Activated T-helper 2 cell treated with anti-CD3 and anti-CD28 coated beads, Interferon-gamma antibody, Interleukin-2, Interleukin-4, amounts not matched to agents 10 μg/mL and 5 μg/mL and 100 μg/mL, durations not matched to agents 14 hours and 24 hours and 36 hours (primary cell): Measurements from ENCODE around the gene ZCCHC24. TPM values are rescaled to one million over a fixed set of nuclear protein-coding genes. Genes with fewer than 3 reads are reported as not detected.

Experiments used
- DNase-seq: peaks from one replicate; pipeline ENCODE4 v3.0.0; 2021; ENCODE audit warnings: low spot score
- H3K27ac Mint-ChIP-seq: one replicate; pipeline ENCODE4 v1.8.0; 2021; ENCODE audit warnings: mixed read lengths
- H3K27me3 Mint-ChIP-seq: one replicate; pipeline ENCODE4 v1.8.0; 2021; ENCODE audit warnings: low read depth, mixed read lengths
- H3K36me3 Mint-ChIP-seq: one replicate; pipeline ENCODE4 v1.8.0; 2021; ENCODE audit warnings: low read depth, mixed read lengths
- H3K4me1 Mint-ChIP-seq: one replicate; pipeline ENCODE4 v1.8.0; 2021; ENCODE audit warnings: low read depth, mixed read lengths
- H3K4me3 Mint-ChIP-seq: one replicate; pipeline ENCODE4 v1.8.0; 2021; ENCODE audit warnings: low read depth, mild to moderate bottlenecking, moderate library complexity, mixed read lengths
- H3K9me3 Mint-ChIP-seq: one replicate; pipeline ENCODE4 v1.8.0; 2021; ENCODE audit warnings: mixed read lengths
- intact Hi-C: fragments of 100-400 bp; cut with micrococcal nuclease; formaldehyde crosslinking; loops from one replicate; pipeline ENCODE4 v1.15.1; 2023
- total RNA-seq: library from RNA; stranded (reverse); gene quantifications from 2 replicates; pipeline ENCODE4 v1.2.3, GENCODE V29; 2022

Gene ZCCHC24
- total RNA-seq, 1 donor from 2014 or later = 2.1 TPM

GRCh38 chr10:79398642-79399041 is 46.8 kb downstream of the ZCCHC24 start:
- Mint-ChIP-seq H3K27ac (no peak overlapping the region), H3K9me3 (no peaks in the 10 kb centered on the region), H3K4me1 (no peaks in the 10 kb centered on the region), H3K36me3 (no peaks in the 10 kb centered on the region), H3K27me3 (peaks cover 7% of the 10 kb centered on the region), H3K4me3 (no peak overlapping the region)
- no peak for DNase-seq
- intact Hi-C loops = no loop called here

DNA sequence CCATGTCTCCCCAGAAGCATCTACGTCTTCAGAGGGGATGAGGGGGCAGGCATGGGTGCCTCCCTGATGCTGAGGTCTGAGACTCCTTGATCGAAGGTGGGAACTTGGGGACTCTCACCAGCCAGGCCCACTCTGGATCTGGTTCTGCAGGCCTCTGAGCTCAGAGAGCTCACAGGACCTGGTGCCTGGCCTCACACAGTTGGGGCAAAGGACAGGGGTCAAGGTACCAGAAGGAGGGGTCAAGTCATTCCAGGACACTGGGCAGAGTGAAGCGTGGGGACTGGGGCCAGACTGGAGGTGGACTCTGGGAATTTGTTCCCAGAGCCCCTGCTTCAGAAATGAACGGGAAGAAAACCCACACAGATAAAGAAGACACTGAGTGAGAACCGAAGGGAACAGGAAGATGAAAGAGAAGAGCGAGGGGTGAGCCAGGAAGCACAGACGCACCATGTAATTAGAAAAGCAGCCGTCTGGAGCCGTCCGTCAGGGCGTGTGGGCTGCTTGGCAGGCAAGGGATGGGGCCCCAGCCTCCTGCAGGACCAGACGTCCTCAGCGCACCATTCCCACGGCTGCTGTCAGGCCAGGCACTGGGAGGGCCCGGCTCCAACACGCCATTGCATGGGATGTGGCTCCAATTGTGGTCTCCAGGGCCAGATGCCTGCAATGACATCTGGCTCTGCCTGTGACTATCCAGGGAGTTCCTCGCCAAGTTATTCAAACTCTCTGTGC is 47.7 kb downstream of the ZCCHC24 start:
- Mint-ChIP-seq H3K9me3 (no peaks in the 10 kb centered on the region), H3K4me3 (no peak overlapping the region), H3K36me3 (no peaks in the 10 kb centered on the region), H3K4me1 (no peaks in the 10 kb centered on the region), H3K27me3 (peaks cover 7% of the 10 kb centered on the region), H3K27ac (no peak overlapping the region)
- intact Hi-C loops = no loop called here
- no peak for DNase-seq

DNA sequence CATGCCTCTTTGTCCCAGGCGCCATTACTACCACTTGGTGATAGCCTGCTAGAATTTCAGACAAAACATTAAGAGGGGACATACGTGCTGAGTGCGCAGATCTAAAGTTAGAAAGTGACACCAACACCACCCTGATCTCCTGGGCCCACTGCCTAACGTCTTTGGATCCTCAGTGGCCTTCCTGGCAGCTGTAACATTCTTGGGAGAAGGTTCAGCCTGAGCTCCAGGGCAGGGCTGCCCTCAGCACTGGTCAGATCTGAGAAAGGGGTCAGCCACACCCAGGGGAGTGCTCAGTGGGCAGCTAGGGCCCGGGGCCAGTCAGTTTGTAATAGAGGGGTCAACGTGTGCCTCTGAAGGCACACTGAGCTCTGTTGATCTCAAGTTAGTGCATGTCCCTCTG is 48.4 kb downstream of the ZCCHC24 start:
- DNase-seq = no peak
- Mint-ChIP-seq H3K36me3 (no peaks in the 10 kb centered on the region), H3K27me3 (peaks cover 7% of the 10 kb centered on the region), H3K4me3 (no peak overlapping the region), H3K27ac (no peak overlapping the region), H3K4me1 (no peaks in the 10 kb centered on the region), H3K9me3 (no peaks in the 10 kb centered on the region)
- intact Hi-C loops = no loop called here

DNA sequence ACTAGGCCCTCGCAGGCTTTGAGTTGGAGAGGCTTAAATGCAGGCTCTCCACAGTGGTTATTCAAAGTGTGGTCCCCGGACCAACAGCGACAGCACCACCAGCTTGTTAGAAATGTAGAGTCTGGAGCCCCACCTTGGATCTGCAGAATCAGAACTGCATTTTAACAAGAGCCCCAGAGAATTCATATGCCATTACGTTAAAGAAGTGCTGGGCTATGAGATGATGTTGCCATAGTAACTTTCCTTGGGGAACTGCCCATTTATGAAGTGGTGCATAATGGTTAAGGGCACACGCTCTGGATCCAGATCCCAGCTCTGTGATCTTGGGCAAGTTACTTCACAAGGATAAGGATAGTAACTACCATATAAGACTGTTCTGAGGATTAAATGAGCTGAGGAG is 48.9 kb downstream of the ZCCHC24 start:
- Mint-ChIP-seq H3K27me3 (peaks cover 7% of the 10 kb centered on the region), H3K9me3 (no peaks in the 10 kb centered on the region), H3K4me3 (no peak overlapping the region), H3K4me1 (no peaks in the 10 kb centered on the region), H3K36me3 (no peaks in the 10 kb centered on the region), H3K27ac (no peak overlapping the region)
- intact Hi-C loops = no loop called here
- DNase-seq = no peak

- Mint-ChIP-seq H3K4me1 (no peaks in the 10 kb centered on the region), H3K27me3 (peaks cover 7% of the 10 kb centered on the region), H3K27ac (no peak overlapping the region), H3K9me3 (no peaks in the 10 kb centered on the region), H3K36me3 (no peaks in the 10 kb centered on the region), H3K4me3 (no peak overlapping the region)
- DNase-seq = no peak
- intact Hi-C loops = no loop called here
Observed at GRCh38 chr10:79394664-79395063, 50.8 kb downstream of the ZCCHC24 start.

GRCh38 chr10:79393924-79394610 is 51.4 kb downstream of the ZCCHC24 start:
- H3K4me3 Mint-ChIP-seq = no peak overlapping the region
- no peaks in the 10 kb centered on the region for H3K36me3 Mint-ChIP-seq
- peaks cover under 1% of the 10 kb centered on the region for H3K4me1 Mint-ChIP-seq
- H3K27ac Mint-ChIP-seq = no peak overlapping the region
- intact Hi-C loops = no loop called here
- H3K27me3 Mint-ChIP-seq = peaks cover 7% of the 10 kb centered on the region
- DNase-seq = no peak
- no peaks in the 10 kb centered on the region for H3K9me3 Mint-ChIP-seq

DNA sequence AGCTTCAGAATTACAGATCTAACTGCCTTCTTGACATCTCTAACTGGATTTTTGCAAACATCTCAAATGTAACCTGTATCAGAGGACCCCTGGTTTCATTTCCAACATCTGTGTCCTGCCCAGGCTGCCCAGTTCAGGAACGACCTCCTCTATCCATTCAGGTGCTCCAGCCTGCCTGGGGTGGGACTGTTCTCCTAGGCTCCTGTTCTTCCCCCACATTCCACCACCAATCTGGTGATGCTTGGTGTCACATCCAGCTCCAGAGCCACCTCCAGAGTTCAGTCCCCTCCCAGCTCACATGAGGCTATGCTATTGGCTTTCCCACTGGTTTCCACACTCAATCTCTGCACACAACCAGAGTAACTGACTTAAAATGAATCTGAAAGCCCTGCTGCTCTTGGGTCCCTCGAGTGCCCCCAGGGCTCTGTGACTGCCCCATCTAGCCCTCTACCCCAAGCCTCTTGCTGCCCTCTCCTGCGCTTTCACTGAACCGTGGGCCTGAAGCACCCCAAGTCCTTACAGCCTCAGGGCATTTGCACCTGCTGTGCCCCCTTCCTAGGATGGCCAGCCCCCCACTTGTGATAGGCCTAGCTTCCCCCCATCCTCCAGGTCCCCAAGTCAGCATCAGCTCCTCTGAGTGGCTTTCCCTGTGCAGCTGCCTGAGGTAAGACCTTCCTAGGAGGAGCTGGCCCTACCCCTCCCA is 52.1 kb downstream of the ZCCHC24 start:
- Mint-ChIP-seq H3K4me3 (no peak overlapping the region), H3K36me3 (no peaks in the 10 kb centered on the region), H3K27ac (no peak overlapping the region), H3K4me1 (peaks cover 3% of the 10 kb centered on the region), H3K9me3 (no peaks in the 10 kb centered on the region), H3K27me3 (peaks cover 7% of the 10 kb centered on the region)
- no peak for DNase-seq
- intact Hi-C loops = no loop called here

GRCh38 chr10:79392506-79393176 is 52.8 kb downstream of the ZCCHC24 start:
- peaks cover 3% of the 10 kb centered on the region for H3K4me1 Mint-ChIP-seq
- peaks cover 7% of the 10 kb centered on the region for H3K27me3 Mint-ChIP-seq
- H3K36me3 Mint-ChIP-seq = no peaks in the 10 kb centered on the region
- DNase-seq = no peak
- H3K27ac Mint-ChIP-seq = no peak overlapping the region
- intact Hi-C loops = no loop called here
- H3K4me3 Mint-ChIP-seq = no peak overlapping the region
- no peaks in the 10 kb centered on the region for H3K9me3 Mint-ChIP-seq

DNA sequence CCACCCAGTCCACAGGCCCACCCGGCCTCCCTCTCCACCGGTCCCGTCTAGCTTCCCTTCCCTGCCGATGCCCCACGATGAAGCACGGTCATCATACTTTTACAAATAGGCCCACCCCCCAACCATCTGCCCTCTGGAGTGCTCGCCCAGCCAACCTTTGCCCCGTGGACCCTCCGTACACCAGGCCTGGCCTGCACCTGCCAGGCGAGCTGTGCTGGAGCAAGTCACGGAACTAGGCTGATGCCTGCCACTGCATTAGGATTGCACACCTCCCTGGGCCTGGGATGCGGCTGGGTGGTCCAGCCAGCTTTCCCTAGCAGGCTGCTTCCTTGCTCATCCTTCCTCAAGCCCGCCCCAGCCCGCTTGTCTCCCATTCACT is 53.4 kb downstream of the ZCCHC24 start:
- no peak for DNase-seq
- intact Hi-C loops = no loop called here
- Mint-ChIP-seq H3K27me3 (peaks cover 7% of the 10 kb centered on the region), H3K9me3 (no peaks in the 10 kb centered on the region), H3K36me3 (no peaks in the 10 kb centered on the region), H3K27ac (no peak overlapping the region), H3K4me1 (peaks cover 3% of the 10 kb centered on the region), H3K4me3 (no peak overlapping the region)

- H3K9me3 Mint-ChIP-seq = no peaks in the 10 kb centered on the region
- H3K4me1 Mint-ChIP-seq = peaks cover 3% of the 10 kb centered on the region
- H3K36me3 Mint-ChIP-seq = no peaks in the 10 kb centered on the region
- no peak for DNase-seq
- H3K27me3 Mint-ChIP-seq = peaks cover 7% of the 10 kb centered on the region
- no peak overlapping the region for H3K27ac Mint-ChIP-seq
- no peak overlapping the region for H3K4me3 Mint-ChIP-seq
- intact Hi-C loops = no loop called here
Observed at GRCh38 chr10:79391231-79392019, 54.0 kb downstream of the ZCCHC24 start.

GRCh38 chr10:79390551-79391229 is 54.7 kb downstream of the ZCCHC24 start:
- Mint-ChIP-seq H3K4me3 (no peak overlapping the region), H3K4me1 (peaks cover 3% of the 10 kb centered on the region), H3K9me3 (no peaks in the 10 kb centered on the region), H3K36me3 (no peaks in the 10 kb centered on the region), H3K27ac (no peak overlapping the region), H3K27me3 (peaks cover 4% of the 10 kb centered on the region)
- intact Hi-C loops = no loop called here
- no peak for DNase-seq

DNA sequence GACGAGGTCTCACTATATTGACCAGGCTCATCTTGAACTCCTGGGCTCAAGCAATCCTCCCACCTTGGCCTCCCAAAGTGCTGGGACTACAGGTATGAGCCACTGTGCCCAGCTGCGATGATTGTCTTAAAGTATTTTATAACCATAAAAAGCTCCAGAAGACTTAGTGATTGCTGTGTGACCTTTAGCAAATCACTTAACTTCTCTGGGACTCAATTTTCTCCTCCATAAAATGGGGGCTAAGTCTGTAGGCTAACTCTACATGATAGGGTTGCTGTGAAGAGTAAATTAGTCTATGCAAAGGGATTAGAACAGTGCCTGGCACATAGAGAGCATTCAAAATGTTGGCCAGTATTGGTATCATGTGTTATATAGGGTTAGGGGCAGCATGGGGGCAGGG is 55.4 kb downstream of the ZCCHC24 start:
- Mint-ChIP-seq H3K36me3 (no peaks in the 10 kb centered on the region), H3K4me3 (no peak overlapping the region), H3K27ac (no peak overlapping the region), H3K4me1 (peaks cover 3% of the 10 kb centered on the region), H3K9me3 (no peaks in the 10 kb centered on the region), H3K27me3 (peaks cover 2% of the 10 kb centered on the region)
- DNase-seq = no peak
- intact Hi-C loops = no loop called here
